Right ventricle myocardium inferior (tissue), 1 donor: ENCODE results near the gene KLRC4. TPM values are rescaled to one million over a fixed set of nuclear protein-coding genes. Genes with fewer than 3 reads are reported as not detected.
"Not testable (repeated sequence)": the region's sequence is repeated elsewhere in the genome, so short reads cannot be mapped to it uniquely, and the experiment has no call there.

Experiments
- ATAC-seq: fragments of 200-7000 bp; cut with Tn5 transposase; one replicate; pipeline ENCODE4 v1.9.1; 2020; ENCODE audit warnings: mild to moderate bottlenecking, moderate library complexity
- DNase-seq: peaks from one replicate; pipeline ENCODE4 v3.0.0; 2021; ENCODE audit errors: missing footprints
- intact Hi-C: fragments of 100-400 bp; cut with DNase I; formaldehyde crosslinking; loops from one replicate; pipeline ENCODE4 v1.11.0; 2022
- total RNA-seq: library from RNA; stranded (reverse); fragmentation: NEBNext Ultra II Directional; extraction: Animal tissue kit (Norgen Biotek cat#: 25700); gene quantifications from one replicate; pipeline ENCODE4 v1.2.1, GENCODE V29; 2021
- donor health status: DM: no; HTN: yes; CAD: no; lungs with severe emphysema.

The KLRC4 gene
- total RNA-seq, 1 donor from 2014 or later: not detected

- DNase-seq: no peak
- intact Hi-C loops: no loop called here
- ATAC-seq: no peak
Measured at GRCh38 chr12:10405294-10405693, 4.3 kb downstream of the KLRC4 start.

GRCh38 chr12:10404798-10405197, 4.8 kb downstream of the KLRC4 start:
- ATAC-seq: no peak
- DNase-seq: no peak
- intact Hi-C loops: no loop called here

GRCh38 chr12:10400829-10401228, 8.7 kb downstream of the KLRC4 start:
- ATAC-seq (no peak), DNase-seq (no peak)
- intact Hi-C loops: no loop called here

GRCh38 chr12:10398168-10398567, 11.4 kb downstream of the KLRC4 start:
- DNase-seq (no peak), ATAC-seq (no peak)
- intact Hi-C loops: no loop called here

GRCh38 chr12:10397296-10397695, 12.3 kb downstream of the KLRC4 start:
- intact Hi-C loops: no loop called here

GRCh38 chr12:10396176-10396575, 13.4 kb downstream of the KLRC4 start:
- ATAC-seq, DNase-seq, intact Hi-C loops: not testable (repeated sequence)

More at GRCh38 chr12:10397296-10397695, 12.3 kb downstream of the KLRC4 start:
- DNase-seq: no peak
- ATAC-seq: no peak

GRCh38 chr12:10395390-10395998, 14.1 kb downstream of the KLRC4 start:
- intact Hi-C loops: no loop called here
- DNase-seq (no peak), ATAC-seq (peak; percentile 86)

- intact Hi-C loops, ATAC-seq, DNase-seq: not testable (repeated sequence)
Measured at GRCh38 chr12:10394531-10395152, 14.9 kb downstream of the KLRC4 start.

- ATAC-seq (no peak), DNase-seq (no peak)
- intact Hi-C loops: no loop called here
Measured at GRCh38 chr12:10393291-10393690, 16.3 kb downstream of the KLRC4 start.

- peak; percentile 95 for ATAC-seq
- intact Hi-C loops: no loop called here
- no peak for DNase-seq
Measured at GRCh38 chr12:10392394-10392930, 17.1 kb downstream of the KLRC4 start.

GRCh38 chr12:10390991-10391390, 18.6 kb downstream of the KLRC4 start:
- ATAC-seq, DNase-seq, intact Hi-C loops: not testable (repeated sequence)

- intact Hi-C loops: no loop called here
- DNase-seq: no peak
- ATAC-seq: no peak
Measured at GRCh38 chr12:10389904-10390303, 19.7 kb downstream of the KLRC4 start, which contains the start of gene KLRK1. Gene KLRK1, minus strand, starts transcription at chr12:10390041. Its CDS starts 1,231 bp downstream, at chr12:10388810.

GRCh38 chr12:10388624-10389413, 20.7 kb downstream of the KLRC4 start:
- ATAC-seq: no peak
- intact Hi-C loops: no loop called here
- no peak for DNase-seq

- intact Hi-C loops, ATAC-seq, DNase-seq: not testable (repeated sequence)
Measured at GRCh38 chr12:10387498-10387897, 22.1 kb downstream of the KLRC4 start.

GRCh38 chr12:10386857-10387256, 22.7 kb downstream of the KLRC4 start:
- DNase-seq (no peak), ATAC-seq (no peak)
- intact Hi-C loops: no loop called here

GRCh38 chr12:10385166-10385613, 24.4 kb downstream of the KLRC4 start:
- ATAC-seq (no peak), DNase-seq (no peak)
- intact Hi-C loops: no loop called here

GRCh38 chr12:10384191-10384590, 25.4 kb downstream of the KLRC4 start:
- DNase-seq: no peak
- ATAC-seq: no peak
- intact Hi-C loops: no loop called here

- DNase-seq: no peak
- intact Hi-C loops: no loop called here
- ATAC-seq: no peak
Measured at GRCh38 chr12:10381928-10382628, 27.5 kb downstream of the KLRC4 start.

GRCh38 chr12:10378737-10379136, 30.8 kb downstream of the KLRC4 start:
- DNase-seq, intact Hi-C loops, ATAC-seq: not testable (repeated sequence)
